T-helper 17 cell (primary cell): ENCODE data around the gene TUBGCP4. TPM values are rescaled to one million over a fixed set of nuclear protein-coding genes. Genes with fewer than 3 reads are reported as not detected.

ENCODE experiments used
- ATAC-seq: fragments of 150-1000 bp; cut with Tn5 transposase; 2 replicates; pipeline ENCODE4 v1.10.0; 2021; ENCODE audit warnings: mild to moderate bottlenecking, moderate library complexity
- DNase-seq, 3 donors: peaks; one replicate each; pipeline versions ENCODE4 v3.0.0 to v3.0.0-alpha.2; 2020 to 2021
- H3K9me3 ChIP-seq: one replicate; pipeline ENCODE4 v1.7.0; 2013; ENCODE audit warnings: low read length, mild to moderate bottlenecking; ENCODE audit not compliant: control insufficient read depth, poor library complexity, severe bottlenecking
- H3K27ac Mint-ChIP-seq: one replicate; pipeline ENCODE4 v1.8.0; 2022; ENCODE audit warnings: mild to moderate bottlenecking, moderate library complexity, mixed read lengths
- H3K27me3 Mint-ChIP-seq: one replicate; pipeline ENCODE4 v1.8.0; 2022; ENCODE audit warnings: mixed read lengths
- H3K36me3 Mint-ChIP-seq: one replicate; pipeline ENCODE4 v1.8.0; 2022; ENCODE audit warnings: low read depth, mixed read lengths
- H3K4me1 Mint-ChIP-seq: one replicate; pipeline ENCODE4 v1.8.0; 2022; ENCODE audit warnings: mild to moderate bottlenecking, mixed read lengths
- H3K4me3 Mint-ChIP-seq: one replicate; pipeline ENCODE4 v1.8.0; 2022; ENCODE audit warnings: mild to moderate bottlenecking, moderate library complexity, mixed read lengths
- total RNA-seq, 4 donors: library from RNA in 2 of 4; stranded (reverse) in 2 of 4; gene quantifications; one replicate each; pipeline ENCODE4 v1.2.3 and lab custom pipeline; 2022 to 2026

The TUBGCP4 gene
- total RNA-seq, 2 donors from 2014 or later: 11.0 to 13.1 TPM

- H3K27me3 Mint-ChIP-seq: no peaks in the 10 kb centered on the region
- H3K9me3 ChIP-seq: no peaks in the 10 kb centered on the region
- no peak for DNase-seq
- peaks cover 9% of the 10 kb centered on the region for H3K36me3 Mint-ChIP-seq
- ATAC-seq: no peak
- H3K27ac Mint-ChIP-seq: no peak overlapping the region
- no peak overlapping the region for H3K4me3 Mint-ChIP-seq
- peaks cover 10% of the 10 kb centered on the region for H3K4me1 Mint-ChIP-seq
Measured at GRCh38 chr15:43446344-43446743, 75.4 kb downstream of the TUBGCP4 start.

DNA sequence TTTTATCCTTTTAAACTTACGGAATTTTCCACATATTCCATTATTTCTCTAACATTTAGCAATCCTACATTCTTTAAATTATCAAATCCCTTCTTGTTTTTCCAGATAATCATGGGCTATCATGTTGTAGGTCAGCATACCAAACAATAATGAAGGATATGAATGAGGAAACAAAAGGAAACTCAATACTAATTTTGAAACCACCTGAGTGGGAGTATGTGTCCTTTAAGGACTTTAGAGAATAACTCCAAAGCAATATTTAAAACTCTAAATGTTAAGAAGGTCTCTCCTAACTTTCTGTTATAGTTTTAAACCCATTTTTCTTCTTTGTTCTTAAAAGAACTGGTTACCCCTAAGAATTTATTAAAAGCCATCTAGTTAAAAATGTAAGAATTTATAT lies 79.1 kb downstream of the TUBGCP4 start:
- no peak for DNase-seq
- Mint-ChIP-seq H3K27me3 (no peaks in the 10 kb centered on the region), H3K4me3 (no peak overlapping the region), H3K27ac (no peak overlapping the region), H3K36me3 (peaks cover 7% of the 10 kb centered on the region), H3K4me1 (peaks cover 8% of the 10 kb centered on the region)
- H3K9me3 ChIP-seq: no peaks in the 10 kb centered on the region
- no peak for ATAC-seq

Other genes starting within 250 kb of the TUBGCP4 start
- gene TMEM62, start 237.5 kb upstream of the TUBGCP4 start, total RNA-seq: 10 to 100 TPM; 22.9 to 26.7 TPM
- gene CCNDBP1, start 185.7 kb upstream of the TUBGCP4 start, total RNA-seq: 10 to 100 TPM; 73.5 to 93.6 TPM
- not detected for gene EPB42, start 150.1 kb upstream of the TUBGCP4 start, total RNA-seq
- not detected for gene TGM5, start 104.2 kb upstream of the TUBGCP4 start, total RNA-seq
- not detected for gene TGM7, start 68.8 kb upstream of the TUBGCP4 start, total RNA-seq
- gene LCMT2, start 40.5 kb upstream of the TUBGCP4 start, total RNA-seq: 1 to 10 TPM; 9.0 to 9.4 TPM
- gene ZSCAN29, start 58 bp upstream of the TUBGCP4 start, total RNA-seq: 10 to 100 TPM; 12.5 to 15.9 TPM
- 10 to 100 TPM; 48.0 to 51.6 TPM for gene TP53BP1, start 122.1 kb downstream of the TUBGCP4 start, total RNA-seq
- 10 to 100 TPM in 1 of 2 donors, 1 to 10 TPM in 1; 5.3 to 16.0 TPM for gene MAP1A, start 146.5 kb downstream of the TUBGCP4 start, total RNA-seq
- gene PPIP5K1, start 219.1 kb downstream of the TUBGCP4 start, total RNA-seq: 10 to 100 TPM; 25.6 to 35.5 TPM
- gene CKMT1B, start 222.9 kb downstream of the TUBGCP4 start, total RNA-seq: not detected
- 1 to 10 TPM; 1.8 TPM for gene STRC, start 247.7 kb downstream of the TUBGCP4 start, total RNA-seq